ENCODE measurements around the gene GOLGA6C.

DNA sequence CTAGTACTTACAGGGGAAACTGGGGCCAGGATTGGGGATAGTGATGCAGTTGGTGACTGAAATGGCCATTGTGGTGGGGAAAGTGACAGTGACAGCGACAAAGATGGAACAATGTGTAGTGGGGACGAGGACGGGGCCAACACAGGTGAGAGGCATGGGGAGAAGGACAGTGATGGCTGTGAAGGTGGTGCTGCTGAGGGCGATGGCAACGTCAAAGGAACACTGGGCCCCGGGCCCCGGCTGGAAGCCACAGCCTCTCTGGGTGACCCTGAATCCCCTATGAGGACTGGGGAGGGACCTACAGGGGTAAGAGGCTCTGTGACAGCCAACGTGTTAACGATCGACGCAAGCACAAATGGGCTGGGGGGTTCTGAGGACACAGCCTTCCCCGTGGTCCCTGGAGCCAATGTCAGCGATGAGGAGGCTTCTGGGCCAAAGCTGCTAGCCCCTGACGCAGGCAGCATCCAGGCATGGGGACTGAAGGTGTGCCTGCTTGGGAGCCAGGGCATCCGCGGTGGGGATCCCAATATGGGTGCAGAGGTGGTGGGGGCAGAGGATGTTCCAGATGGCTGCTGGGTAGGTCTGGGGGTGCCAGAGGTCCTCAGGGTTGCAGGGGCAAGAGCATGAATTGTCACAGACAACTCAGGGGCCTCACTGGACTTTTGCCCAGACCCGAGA lies 25.2 kb upstream of the GOLGA6C start:
- TF ChIP-seq, protein P1, sequence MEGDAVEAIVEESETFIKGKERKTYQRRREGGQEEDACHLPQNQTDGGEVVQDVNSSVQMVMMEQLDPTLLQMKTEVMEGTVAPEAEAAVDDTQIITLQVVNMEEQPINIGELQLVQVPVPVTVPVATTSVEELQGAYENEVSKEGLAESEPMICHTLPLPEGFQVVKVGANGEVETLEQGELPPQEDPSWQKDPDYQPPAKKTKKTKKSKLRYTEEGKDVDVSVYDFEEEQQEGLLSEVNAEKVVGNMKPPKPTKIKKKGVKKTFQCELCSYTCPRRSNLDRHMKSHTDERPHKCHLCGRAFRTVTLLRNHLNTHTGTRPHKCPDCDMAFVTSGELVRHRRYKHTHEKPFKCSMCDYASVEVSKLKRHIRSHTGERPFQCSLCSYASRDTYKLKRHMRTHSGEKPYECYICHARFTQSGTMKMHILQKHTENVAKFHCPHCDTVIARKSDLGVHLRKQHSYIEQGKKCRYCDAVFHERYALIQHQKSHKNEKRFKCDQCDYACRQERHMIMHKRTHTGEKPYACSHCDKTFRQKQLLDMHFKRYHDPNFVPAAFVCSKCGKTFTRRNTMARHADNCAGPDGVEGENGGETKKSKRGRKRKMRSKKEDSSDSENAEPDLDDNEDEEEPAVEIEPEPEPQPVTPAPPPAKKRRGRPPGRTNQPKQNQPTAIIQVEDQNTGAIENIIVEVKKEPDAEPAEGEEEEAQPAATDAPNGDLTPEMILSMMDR (IDR thresholded peaks at IDR 0.05 in 8 of 11, conservative IDR thresholded peaks at IDR 0.05 in 3 of 11) = no peak
- TF ChIP-seq POLR2AphosphoS5 (IDR thresholded peaks at IDR 0.05) = no peak
- no peak for TF ChIP-seq POLR2A (IDR thresholded peaks at IDR 0.05)

All from spleen (tissue), 7 donors.